Caco-2 (cell line): ENCODE results near the gene MUC13. TPM values are rescaled to one million over a fixed set of nuclear protein-coding genes. Genes with fewer than 3 reads are reported as not detected.

ENCODE experiments used
- BruUV-seq: library from RNA; stranded (reverse); fragments of 400-500 nt; replicated peaks from 2 replicates; lab custom pipeline; 2021; lab: Mats Ljungman, UMichigan
- CTCF ChIA-PET: fragments of 300-600 bp; sonication (Branson Sonifier 250); formaldehyde crosslinking; loops from one replicate; lab custom pipeline; 2022; ENCODE audit warnings: antibody characterized with exemption; lab: Charles Lee
- POLR2A ChIA-PET: fragments of 300-600 bp; sonication (Branson Sonifier 250); formaldehyde crosslinking; loops from one replicate; lab custom pipeline; 2022; ENCODE audit warnings: antibody characterized with exemption; lab: Charles Lee
- DNase-seq, 2 experiments: peaks; one replicate each; pipeline versions ENCODE4 v3.0.0 to v3.0.0-alpha.2; 2020 to 2022
- H3K27me3 ChIP-seq: replicated peaks from 2 replicates; pipeline ENCODE4 v1.6.0; 2011; ENCODE audit warnings: low read length; ENCODE audit not compliant: control insufficient read depth, insufficient read depth
- H3K36me3 ChIP-seq: 2 replicates; pipeline ENCODE4 v1.5.1; 2011; ENCODE audit warnings: low read length; ENCODE audit not compliant: control insufficient read depth, insufficient read depth
- H3K4me1 ChIP-seq: fragments of 250-450 bp; sonication (Bioruptor Pico); 2 replicates; pipeline ENCODE4 v1.5.1; 2020; ENCODE audit warnings: mild to moderate bottlenecking
- H3K4me3 ChIP-seq: 2 replicates; pipeline ENCODE4 v1.5.1; 2011; ENCODE audit warnings: low read depth, mild to moderate bottlenecking, control low read depth, low read length
- H3K9me3 ChIP-seq: fragments of 250-450 bp; sonication (Bioruptor Pico); 2 replicates; pipeline ENCODE4 v1.5.1; 2020; ENCODE audit warnings: mild to moderate bottlenecking, moderate library complexity
- H3K27ac Mint-ChIP-seq: one replicate; pipeline ENCODE4 v1.8.0; 2022; ENCODE audit warnings: mixed read lengths; ENCODE audit not compliant: unreplicated experiment
- H3K27me3 Mint-ChIP-seq: one replicate; pipeline ENCODE4 v1.8.0; 2022; ENCODE audit warnings: mixed read lengths; ENCODE audit not compliant: insufficient read depth, unreplicated experiment
- H3K36me3 Mint-ChIP-seq: one replicate; pipeline ENCODE4 v1.8.0; 2022; ENCODE audit warnings: mild to moderate bottlenecking, mixed read lengths; ENCODE audit not compliant: insufficient read depth, unreplicated experiment
- H3K4me1 Mint-ChIP-seq: one replicate; pipeline ENCODE4 v1.8.0; 2022; ENCODE audit warnings: low read depth, mixed read lengths; ENCODE audit not compliant: unreplicated experiment
- H3K4me3 Mint-ChIP-seq: one replicate; pipeline ENCODE4 v1.8.0; 2022; ENCODE audit warnings: mild to moderate bottlenecking, moderate library complexity, mixed read lengths; ENCODE audit not compliant: unreplicated experiment
- H3K9me3 Mint-ChIP-seq: one replicate; pipeline ENCODE4 v1.8.0; 2022; ENCODE audit warnings: mixed read lengths; ENCODE audit not compliant: unreplicated experiment
- intact Hi-C: fragments of 100-400 bp; cut with micrococcal nuclease; formaldehyde crosslinking; loops from one replicate; pipeline ENCODE4 v1.10.0; 2022; ENCODE audit not compliant: unreplicated experiment
- total RNA-seq: library from RNA; stranded (reverse); gene quantifications from 2 replicates; pipeline ENCODE4 v1.2.3, GENCODE V29; 2022
- TF ChIP-seq, protein P1 (sequence below), 2 experiments: fragments of 200-600 bp in 1 of 2; IDR thresholded peaks; 1 replicate in 1 of 2; 2 replicates in 1 of 2; pipeline versions ENCODE4 v1.5.1 to v1.8.0; 2011 to 2022; ENCODE audit warnings: antibody characterized with exemption in 1 of 2, control low read depth in 1 of 2, inconsistent platforms in 1 of 2, low read depth in 1 of 2, low read length in 1 of 2, mild to moderate bottlenecking in 1 of 2, moderate library complexity in 1 of 2; ENCODE audit not compliant: insufficient read depth in 1 of 2, severe bottlenecking in 1 of 2, unreplicated experiment in 1 of 2

The MUC13 gene
- total RNA-seq, 1 experiment from 2014 or later, result 3.5 TPM

DNA sequence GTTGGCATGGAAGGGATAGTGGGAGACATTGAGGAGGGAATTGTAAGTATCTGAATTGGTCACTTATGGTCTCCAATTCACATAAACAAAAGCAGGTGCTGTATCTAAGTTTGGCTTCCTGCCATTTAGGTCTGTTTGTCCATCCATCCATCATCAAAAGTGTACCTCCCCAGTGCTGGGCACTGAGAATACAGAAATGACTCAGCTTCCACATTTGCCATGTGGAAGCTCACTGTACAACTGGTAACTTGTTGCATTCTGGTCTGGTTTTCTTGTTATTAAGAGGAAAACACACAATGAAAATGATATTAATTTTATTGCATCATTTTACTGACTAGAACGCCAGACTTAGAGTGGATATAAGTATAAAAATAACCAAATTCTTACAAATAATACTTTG lies 30.9 kb upstream of the MUC13 start:
- Mint-ChIP-seq H3K9me3 (no peaks in the 10 kb centered on the region), H3K27ac (no peak overlapping the region), H3K4me1 (no peaks in the 10 kb centered on the region), H3K36me3 (peaks cover 35% of the 10 kb centered on the region), H3K27me3 (no peaks in the 10 kb centered on the region), H3K4me3 (no peak overlapping the region)
- H3K9me3 ChIP-seq, result no peaks in the 10 kb centered on the region
- no peak overlapping the region for H3K4me3 ChIP-seq
- no TSS peak for BruUV-seq
- intact Hi-C loops, result no loop called here
- no peaks in the 10 kb centered on the region for H3K36me3 ChIP-seq
- ChIA-PET CTCF (no interaction called here), POLR2A (no interaction called here)
- H3K27me3 ChIP-seq, result no peaks in the 10 kb centered on the region
- no peak for DNase-seq
- TF ChIP-seq, protein P1, sequence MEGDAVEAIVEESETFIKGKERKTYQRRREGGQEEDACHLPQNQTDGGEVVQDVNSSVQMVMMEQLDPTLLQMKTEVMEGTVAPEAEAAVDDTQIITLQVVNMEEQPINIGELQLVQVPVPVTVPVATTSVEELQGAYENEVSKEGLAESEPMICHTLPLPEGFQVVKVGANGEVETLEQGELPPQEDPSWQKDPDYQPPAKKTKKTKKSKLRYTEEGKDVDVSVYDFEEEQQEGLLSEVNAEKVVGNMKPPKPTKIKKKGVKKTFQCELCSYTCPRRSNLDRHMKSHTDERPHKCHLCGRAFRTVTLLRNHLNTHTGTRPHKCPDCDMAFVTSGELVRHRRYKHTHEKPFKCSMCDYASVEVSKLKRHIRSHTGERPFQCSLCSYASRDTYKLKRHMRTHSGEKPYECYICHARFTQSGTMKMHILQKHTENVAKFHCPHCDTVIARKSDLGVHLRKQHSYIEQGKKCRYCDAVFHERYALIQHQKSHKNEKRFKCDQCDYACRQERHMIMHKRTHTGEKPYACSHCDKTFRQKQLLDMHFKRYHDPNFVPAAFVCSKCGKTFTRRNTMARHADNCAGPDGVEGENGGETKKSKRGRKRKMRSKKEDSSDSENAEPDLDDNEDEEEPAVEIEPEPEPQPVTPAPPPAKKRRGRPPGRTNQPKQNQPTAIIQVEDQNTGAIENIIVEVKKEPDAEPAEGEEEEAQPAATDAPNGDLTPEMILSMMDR (IDR thresholded peaks at IDR 0.05; ENCODE audit: insufficient read depth in 1 of 2, low read depth in 1 of 2, low read length in 1 of 2, severe bottlenecking in 1 of 2, unreplicated experiment in 1 of 2), result no peak
- no peaks in the 10 kb centered on the region for H3K4me1 ChIP-seq

DNA sequence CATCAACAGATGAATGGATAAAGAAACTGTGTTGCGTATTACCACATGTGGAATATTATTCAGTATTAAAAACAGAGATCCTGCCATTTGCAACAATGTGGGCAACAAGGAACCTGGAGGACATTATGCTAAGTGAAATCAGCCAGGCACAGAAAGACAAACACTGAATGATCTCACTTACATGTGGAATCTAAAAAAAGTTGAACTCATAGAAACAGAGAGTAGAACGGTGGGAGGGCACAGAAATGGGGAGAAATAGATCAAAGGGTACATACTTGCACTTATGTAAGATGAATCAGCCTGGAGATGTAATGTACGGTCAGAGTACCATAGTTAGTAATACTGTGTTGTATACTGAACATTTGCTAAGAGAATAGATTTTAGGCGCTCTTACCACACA lies 29.8 kb upstream of the MUC13 start:
- Mint-ChIP-seq H3K36me3 (peaks cover 24% of the 10 kb centered on the region), H3K4me3 (no peak overlapping the region), H3K9me3 (no peaks in the 10 kb centered on the region), H3K27ac (no peak overlapping the region), H3K4me1 (no peaks in the 10 kb centered on the region), H3K27me3 (no peaks in the 10 kb centered on the region)
- no peaks in the 10 kb centered on the region for H3K27me3 ChIP-seq
- TF ChIP-seq, protein P1 (IDR thresholded peaks at IDR 0.05; ENCODE audit: insufficient read depth in 1 of 2, low read depth in 1 of 2, low read length in 1 of 2, severe bottlenecking in 1 of 2, unreplicated experiment in 1 of 2), result no peak
- no peaks in the 10 kb centered on the region for H3K9me3 ChIP-seq
- ChIA-PET CTCF (no interaction called here), POLR2A (no interaction called here)
- no peaks in the 10 kb centered on the region for H3K36me3 ChIP-seq
- intact Hi-C loops, result no loop called here
- DNase-seq, result no peak
- H3K4me1 ChIP-seq, result no peaks in the 10 kb centered on the region
- no peak overlapping the region for H3K4me3 ChIP-seq
- no TSS peak for BruUV-seq

DNA sequence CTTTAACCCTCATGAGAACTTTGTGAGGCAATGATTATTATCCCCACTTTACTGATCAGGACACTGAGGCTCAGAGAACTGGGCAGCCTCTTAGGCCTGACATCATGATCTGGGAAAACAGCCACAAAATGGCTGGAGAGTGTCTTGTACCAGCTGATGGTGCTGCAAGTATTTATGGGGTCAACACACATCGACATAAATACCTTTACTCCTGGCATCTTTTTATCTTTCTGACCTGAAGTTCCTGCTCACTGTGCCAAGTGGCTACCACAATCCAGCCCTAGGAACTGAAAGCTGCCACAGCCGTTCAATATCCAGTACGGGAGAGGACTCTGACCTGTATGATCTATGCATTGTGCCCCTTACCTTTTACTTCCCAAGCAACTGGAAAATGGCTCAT lies 29.2 kb upstream of the MUC13 start:
- Mint-ChIP-seq H3K9me3 (no peaks in the 10 kb centered on the region), H3K27ac (no peak overlapping the region), H3K4me3 (no peak overlapping the region), H3K27me3 (no peaks in the 10 kb centered on the region), H3K36me3 (peaks cover 18% of the 10 kb centered on the region), H3K4me1 (no peaks in the 10 kb centered on the region)
- Histone ChIP-seq H3K4me3 (no peak overlapping the region), H3K9me3 (no peaks in the 10 kb centered on the region), H3K27me3 (no peaks in the 10 kb centered on the region), H3K4me1 (no peaks in the 10 kb centered on the region), H3K36me3 (no peaks in the 10 kb centered on the region)
- BruUV-seq, result no TSS peak
- ChIA-PET CTCF (no interaction called here), POLR2A (interaction anchor here (0.6 kb wide), 1 partner anchor 128 kb away, joined by 3 read pairs; no protein-coding TSS in a partner anchor)
- DNase-seq, result no peak
- TF ChIP-seq, protein P1 (IDR thresholded peaks at IDR 0.05; ENCODE audit: insufficient read depth in 1 of 2, low read depth in 1 of 2, low read length in 1 of 2, severe bottlenecking in 1 of 2, unreplicated experiment in 1 of 2), result no peak
- intact Hi-C loops, result no loop called here
